Panc1 (cell line): ENCODE measurements around the gene CFAP45. TPM values are rescaled to one million over a fixed set of nuclear protein-coding genes. Genes with fewer than 3 reads are reported as not detected.

ENCODE experiments used
- ATAC-seq: fragments of 200-7000 bp; cut with Tn5 transposase; 2 replicates; pipeline ENCODE4 v1.9.1; 2020; ENCODE audit warnings: mild to moderate bottlenecking, moderate library complexity
- BruUV-seq: library from RNA; stranded (reverse); fragments of 400-500 nt; replicated peaks from 2 replicates; lab custom pipeline; 2021; lab: Mats Ljungman, UMichigan
- CTCF ChIA-PET: fragments of 300-600 bp; sonication (Branson Sonifier 250); formaldehyde crosslinking; loops from one replicate; lab custom pipeline; 2022; ENCODE audit warnings: antibody characterized with exemption; lab: Charles Lee
- POLR2A ChIA-PET: fragments of 300-600 bp; sonication (Branson Sonifier 250); formaldehyde crosslinking; loops from one replicate; lab custom pipeline; 2022; ENCODE audit warnings: antibody characterized with exemption; lab: Charles Lee
- DNase-seq: peaks from one replicate; pipeline ENCODE4 v3.0.0-alpha.2; 2010; ENCODE audit warnings: low read depth, low spot score
- H3K27ac ChIP-seq: 2 replicates; pipeline ENCODE4 v1.5.1; 2011; ENCODE audit warnings: mild to moderate bottlenecking, low read length, inconsistent platforms
- H3K27me3 ChIP-seq: fragments of 200-500 bp; sonication (Bioruptor generic); 2 replicates; pipeline ENCODE4 v1.6.0; 2014; ENCODE audit warnings: low read length, inconsistent platforms; ENCODE audit not compliant: control insufficient read depth, insufficient read depth
- H3K36me3 ChIP-seq: fragments of 200-500 bp; sonication (Bioruptor generic); 2 replicates; pipeline ENCODE4 v1.5.1; 2014; ENCODE audit warnings: inconsistent platforms, mild to moderate bottlenecking, low read length, moderate library complexity; ENCODE audit not compliant: control insufficient read depth, insufficient read depth
- H3K4me1 ChIP-seq: 2 replicates; pipeline ENCODE4 v1.5.1; 2011; ENCODE audit warnings: inconsistent platforms, mild to moderate bottlenecking, low read length, moderate library complexity; ENCODE audit not compliant: control insufficient read depth, insufficient read depth
- H3K4me3 ChIP-seq, 2 experiments: 2 replicates each; pipeline ENCODE4 v1.5.1; 2011 to 2012; ENCODE audit warnings: low read depth in 2 of 2, low read length in 2 of 2, mild to moderate bottlenecking in 2 of 2, inconsistent platforms in 1 of 2, moderate library complexity in 1 of 2
- H3K9me3 ChIP-seq: fragments of 200-500 bp; sonication (Bioruptor generic); 2 replicates; pipeline ENCODE4 v1.5.1; 2014; ENCODE audit warnings: low read depth, mild to moderate bottlenecking, inconsistent platforms, low read length, moderate library complexity; ENCODE audit not compliant: control insufficient read depth, insufficient read depth
- CTCF ChIP-seq: fragments of 450-650 bp; IDR thresholded peaks from 2 replicates; pipeline ENCODE4 v1.5.1; 2017; ENCODE audit warnings: mild to moderate bottlenecking
- POLR2AphosphoS5 ChIP-seq: IDR thresholded peaks from 2 replicates; pipeline ENCODE4 v1.6.1; 2012; ENCODE audit warnings: mild to moderate bottlenecking, low read depth, low read length, moderate library complexity
- REST ChIP-seq, 2 experiments: IDR thresholded peaks; 2 replicates each; pipeline ENCODE4 v1.6.1; 2011 to 2012; ENCODE audit warnings: low read depth in 2 of 2, control low read depth in 1 of 2, low read length in 1 of 2, mild to moderate bottlenecking in 1 of 2, moderate library complexity in 1 of 2; ENCODE audit not compliant: insufficient read depth in 1 of 2
- SIN3A ChIP-seq: IDR thresholded peaks from 2 replicates; pipeline ENCODE4 v1.6.1; 2012; ENCODE audit warnings: low read depth, mild to moderate bottlenecking, low read length, moderate library complexity, borderline replicate concordance; ENCODE audit not compliant: insufficient read depth
- TCF7L2 ChIP-seq: IDR thresholded peaks from 2 replicates; pipeline ENCODE4 v1.6.1; 2011; ENCODE audit warnings: mild to moderate bottlenecking, low read depth, low read length, inconsistent platforms
- in situ Hi-C: cut with HindIII; loops from 2 replicates; pipeline ENCODE4 v1.10.0; 2016; ENCODE audit warnings: low sequenced_read_pairs, low pct_unique_long_range_greater_than_20kb
- intact Hi-C: fragments of 100-400 bp; cut with micrococcal nuclease; formaldehyde crosslinking; loops from one replicate; pipeline ENCODE4 v1.10.0; 2022; ENCODE audit not compliant: unreplicated experiment
- total RNA-seq: library from RNA; stranded (reverse); gene quantifications from one replicate; pipeline ENCODE4 v1.2.1, GENCODE V29; 2021; ENCODE audit not compliant: unreplicated experiment

Gene CFAP45
- total RNA-seq, 1 experiment from 2014 or later = 1.6 TPM

GRCh38 chr1:159896546-159896930, 3.4 kb downstream of the CFAP45 start:
- no peak for DNase-seq
- Histone ChIP-seq H3K4me1 (no peaks in the 10 kb centered on the region), H3K4me3 (no peak overlapping the region), H3K27me3 (no peaks in the 10 kb centered on the region), H3K9me3 (no peaks in the 10 kb centered on the region), H3K36me3 (no peaks in the 10 kb centered on the region), H3K27ac (no peak overlapping the region)
- no peak for ATAC-seq
- ChIA-PET CTCF (interaction anchor here (1.0 kb wide), 1 partner anchor 111 kb away, joined by 3 read pairs; no protein-coding TSS in a partner anchor), POLR2A (no interaction called here)
- in situ Hi-C loops (no loop called here), intact Hi-C loops (loop anchor here (10.0 kb wide), 1 partner anchor 732 kb away; no protein-coding TSS in a partner anchor)
- no peak for TF ChIP-seq SIN3A
- TF ChIP-seq POLR2AphosphoS5 = no peak
- TF ChIP-seq CTCF = no peak
- no peak for TF ChIP-seq TCF7L2
- no peak for TF ChIP-seq REST (IDR thresholded peaks at IDR 0.05; ENCODE audit: insufficient read depth in 1 of 2, low read depth in 2 of 2, low read length in 1 of 2)
- BruUV-seq = no TSS peak

GRCh38 chr1:159895836-159896545, 4.0 kb downstream of the CFAP45 start:
- CTCF ChIA-PET = interaction anchor here (1.0 kb wide), 1 partner anchor 112 kb away, joined by 3 read pairs; no protein-coding TSS in a partner anchor
- TF ChIP-seq TCF7L2 = no peak
- TF ChIP-seq REST (IDR thresholded peaks at IDR 0.05; ENCODE audit: insufficient read depth in 1 of 2, low read depth in 2 of 2, low read length in 1 of 2) = no peak
- no peak for TF ChIP-seq SIN3A
- TF ChIP-seq CTCF = no peak
- TF ChIP-seq POLR2AphosphoS5 = no peak
- H3K36me3 ChIP-seq = no peaks in the 10 kb centered on the region
- BruUV-seq = no TSS peak
- in situ Hi-C loops = no loop called here
- no peaks in the 10 kb centered on the region for H3K27me3 ChIP-seq
- intact Hi-C loops = loop anchor here (10.0 kb wide), 1 partner anchor 731 kb away; no protein-coding TSS in a partner anchor
- no peak overlapping the region for H3K4me3 ChIP-seq
- no peaks in the 10 kb centered on the region for H3K9me3 ChIP-seq
- no peak overlapping the region; the same call in 1 of the 2 replicates for H3K27ac ChIP-seq
- ATAC-seq (no peak), DNase-seq (no peak)
- no peaks in the 10 kb centered on the region for H3K4me1 ChIP-seq
- POLR2A ChIA-PET = no interaction called here
